SKM-1 treated with dmso at 0.1 percent for 144 hours (cell line): ENCODE results near the gene MON2.

Experiments
- DNase-seq: peaks from one replicate; lab custom pipeline; 2025; ENCODE audit not compliant: unreplicated experiment; lab: John Stamatoyannopoulos, UW

Gene MON2

GRCh38 chr12:62647586-62647985, 181.0 kb downstream of the MON2 start:
- DNase-seq = no peak

DNA sequence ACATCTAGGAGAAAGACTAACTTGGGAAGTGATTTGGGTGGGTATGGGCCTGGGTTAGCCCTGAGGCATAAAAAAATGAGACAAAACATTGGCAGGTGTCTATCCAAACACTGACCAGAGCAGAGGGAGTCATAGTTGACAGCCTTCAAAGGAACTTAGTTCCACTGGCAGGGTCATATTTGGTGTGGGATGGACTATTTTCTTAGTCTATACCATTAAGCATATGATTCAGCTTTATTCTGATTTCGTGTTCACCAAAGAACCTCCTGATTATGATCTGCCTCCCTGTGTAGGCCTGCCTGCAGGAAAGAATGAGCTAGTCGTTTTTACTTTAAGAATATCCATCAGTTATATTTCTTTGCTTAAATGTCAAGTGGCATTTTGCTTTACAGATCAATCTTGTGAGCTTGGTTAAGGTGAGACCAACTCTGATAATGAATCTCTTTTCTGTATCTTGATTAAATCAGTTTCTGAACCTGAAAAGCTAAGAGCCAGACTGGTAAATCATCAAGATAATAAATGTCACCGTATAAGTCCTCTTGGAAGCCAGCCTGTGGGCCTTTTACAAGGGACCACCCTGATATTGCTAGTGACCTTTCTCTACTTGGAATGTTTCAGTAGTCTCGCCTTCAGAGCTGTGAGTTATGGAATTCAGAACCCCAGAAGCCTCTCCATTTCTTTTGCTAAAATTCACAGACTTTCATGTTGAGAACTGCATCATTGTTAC, 182.9 kb downstream of the MON2 start:
- no peak for DNase-seq
